MCF 10A (cell line): ENCODE results near the gene G3BP1. TPM values are rescaled to one million over a fixed set of nuclear protein-coding genes. Genes with fewer than 3 reads are reported as not detected.

Source experiments
- BruUV-seq: library from RNA; stranded (reverse); fragments of 400-500 nt; replicated peaks from 2 replicates; lab custom pipeline; 2021; lab: Mats Ljungman, UMichigan
- CTCF ChIA-PET: fragments of 300-600 bp; sonication (Branson Sonifier 250); formaldehyde crosslinking; extraction: SDS; loops from one replicate; lab custom pipeline; 2021; ENCODE audit warnings: antibody characterized with exemption, inconsistent platforms; lab: Yijun Ruan, JAX
- POLR2A ChIA-PET: fragments of 300-600, 350-650 bp; sonication (Branson Sonifier 250); formaldehyde crosslinking; extraction: SDS; loops from one replicate; lab custom pipeline; 2020; ENCODE audit warnings: antibody characterized with exemption, inconsistent platforms; lab: Yijun Ruan, JAX
- DNase-seq: peaks from one replicate; pipeline ENCODE4 v3.0.0-alpha.2; 2018; ENCODE audit not compliant: unreplicated experiment
- H3K27ac Mint-ChIP-seq: one replicate; pipeline ENCODE4 v1.8.0; 2022; ENCODE audit warnings: mild to moderate bottlenecking, low read depth, mixed read lengths; ENCODE audit not compliant: unreplicated experiment
- H3K27me3 Mint-ChIP-seq: one replicate; pipeline ENCODE4 v1.8.0; 2022; ENCODE audit warnings: mixed read lengths; ENCODE audit not compliant: insufficient read depth, unreplicated experiment
- H3K36me3 Mint-ChIP-seq: one replicate; pipeline ENCODE4 v1.8.0; 2022; ENCODE audit warnings: mild to moderate bottlenecking, moderate library complexity, mixed read lengths; ENCODE audit not compliant: insufficient read depth, unreplicated experiment
- H3K4me1 Mint-ChIP-seq: one replicate; pipeline ENCODE4 v1.8.0; 2022; ENCODE audit warnings: mixed read lengths; ENCODE audit not compliant: insufficient read depth, unreplicated experiment
- H3K4me3 Mint-ChIP-seq: one replicate; pipeline ENCODE4 v1.8.0; 2022; ENCODE audit warnings: mild to moderate bottlenecking, moderate library complexity, mixed read lengths; ENCODE audit not compliant: unreplicated experiment
- H3K9me3 Mint-ChIP-seq: one replicate; pipeline ENCODE4 v1.8.0; 2022; ENCODE audit warnings: mixed read lengths; ENCODE audit not compliant: unreplicated experiment
- intact Hi-C: fragments of 100-400 bp; cut with micrococcal nuclease; formaldehyde crosslinking; loops from 2 replicates; pipeline ENCODE4 v1.14.1; 2022
- total RNA-seq: library from RNA; stranded (reverse); gene quantifications from 2 replicates; pipeline ENCODE4 v1.2.3, GENCODE V29; 2022
- TF ChIP-seq, protein P1 (sequence below): fragments of 200-600 bp; IDR thresholded peaks from one replicate; pipeline ENCODE4 v1.8.0; 2022; ENCODE audit warnings: antibody characterized with exemption, mild to moderate bottlenecking; ENCODE audit not compliant: unreplicated experiment

Gene G3BP1
- total RNA-seq, 1 experiment from 2014 or later: 279 TPM

DNA sequence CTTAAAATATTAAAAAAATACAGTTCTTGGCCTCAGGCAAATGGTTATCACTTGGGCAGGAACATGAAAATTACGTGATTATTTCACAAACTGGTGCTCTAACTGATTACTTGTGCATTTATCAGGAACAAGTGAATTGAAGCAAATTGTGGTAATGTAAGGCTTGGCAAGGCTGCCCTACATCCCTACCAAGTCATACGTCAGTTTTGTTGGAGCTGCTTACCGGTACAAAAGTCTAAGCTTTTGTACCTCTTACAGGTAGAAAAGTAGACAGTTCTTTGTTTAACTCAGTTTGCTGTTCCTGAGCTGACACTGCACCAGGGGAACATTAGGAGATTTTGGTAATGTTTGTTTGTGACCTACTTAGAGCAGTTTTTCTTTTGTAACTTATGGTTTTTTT lies 2.2 kb downstream of the G3BP1 start:
- POLR2A ChIA-PET: interaction anchor here (0.5 to 7.4 kb wide), 25 partner anchors 8 to 1074 kb away, joined by 3 to 162 read pairs (median 4); partner anchors contain the start of genes ATOX1, DCTN4 and SLC36A1
- Mint-ChIP-seq H3K4me1 (peaks cover 30% of the 10 kb centered on the region), H3K36me3 (peaks cover 41% of the 10 kb centered on the region), H3K9me3 (no peaks in the 10 kb centered on the region), H3K27ac (peak overlapping the region; percentile 16), H3K27me3 (no peaks in the 10 kb centered on the region), H3K4me3 (no peak overlapping the region)
- BruUV-seq: no TSS peak
- TF ChIP-seq, protein P1, sequence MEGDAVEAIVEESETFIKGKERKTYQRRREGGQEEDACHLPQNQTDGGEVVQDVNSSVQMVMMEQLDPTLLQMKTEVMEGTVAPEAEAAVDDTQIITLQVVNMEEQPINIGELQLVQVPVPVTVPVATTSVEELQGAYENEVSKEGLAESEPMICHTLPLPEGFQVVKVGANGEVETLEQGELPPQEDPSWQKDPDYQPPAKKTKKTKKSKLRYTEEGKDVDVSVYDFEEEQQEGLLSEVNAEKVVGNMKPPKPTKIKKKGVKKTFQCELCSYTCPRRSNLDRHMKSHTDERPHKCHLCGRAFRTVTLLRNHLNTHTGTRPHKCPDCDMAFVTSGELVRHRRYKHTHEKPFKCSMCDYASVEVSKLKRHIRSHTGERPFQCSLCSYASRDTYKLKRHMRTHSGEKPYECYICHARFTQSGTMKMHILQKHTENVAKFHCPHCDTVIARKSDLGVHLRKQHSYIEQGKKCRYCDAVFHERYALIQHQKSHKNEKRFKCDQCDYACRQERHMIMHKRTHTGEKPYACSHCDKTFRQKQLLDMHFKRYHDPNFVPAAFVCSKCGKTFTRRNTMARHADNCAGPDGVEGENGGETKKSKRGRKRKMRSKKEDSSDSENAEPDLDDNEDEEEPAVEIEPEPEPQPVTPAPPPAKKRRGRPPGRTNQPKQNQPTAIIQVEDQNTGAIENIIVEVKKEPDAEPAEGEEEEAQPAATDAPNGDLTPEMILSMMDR: no peak
- DNase-seq: no peak
- intact Hi-C loops: loop anchor here (2.0 kb wide), 1 partner anchor 369 kb away; no protein-coding TSS in a partner anchor
- CTCF ChIA-PET: interaction anchor here (0.7 to 5.5 kb wide), 14 partner anchors 11 to 369 kb away, joined by 3 to 47 read pairs (median 4); partner anchors contain the start of genes ATOX1 and SLC36A1

DNA sequence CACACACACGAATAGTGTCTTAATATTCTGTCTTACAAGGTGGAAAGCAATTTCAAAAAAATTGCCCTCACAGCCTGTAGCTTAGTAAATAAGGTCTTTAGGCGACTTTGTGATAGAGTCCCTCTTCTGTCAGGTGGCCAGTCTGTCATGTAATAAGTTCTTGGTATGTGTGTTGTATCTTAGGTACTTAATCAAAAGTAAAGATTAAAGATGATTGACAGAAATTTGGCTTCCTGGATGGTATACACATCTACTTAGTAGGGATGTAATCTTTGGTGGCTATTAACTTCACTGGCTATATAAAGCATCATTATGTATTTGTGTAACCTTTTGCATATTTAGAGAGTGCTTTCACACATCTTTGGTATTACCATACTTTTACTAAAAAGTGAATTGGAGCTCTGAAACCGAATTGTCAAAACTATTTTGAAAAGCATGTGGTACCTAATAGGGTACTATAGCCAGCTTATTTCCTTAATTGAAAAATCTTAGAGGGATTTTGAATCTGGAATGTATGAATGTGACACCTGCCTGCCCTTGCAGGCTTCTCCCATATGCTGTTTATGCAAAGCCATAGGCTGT lies 3.4 kb downstream of the G3BP1 start:
- TF ChIP-seq, protein P1: no peak
- intact Hi-C loops: no loop called here
- DNase-seq: no peak
- Mint-ChIP-seq H3K4me1 (peaks cover 41% of the 10 kb centered on the region), H3K27ac (peak overlapping the region; percentile 16), H3K4me3 (no peak overlapping the region), H3K36me3 (peaks cover 52% of the 10 kb centered on the region), H3K9me3 (no peaks in the 10 kb centered on the region), H3K27me3 (no peaks in the 10 kb centered on the region)
- CTCF ChIA-PET: interaction anchor here (0.6 to 3.1 kb wide), 13 partner anchors 12 to 659 kb away, joined by 3 to 18 read pairs (median 3); partner anchors contain the start of gene SLC36A1
- POLR2A ChIA-PET: interaction anchor here (0.5 to 7.4 kb wide), 12 partner anchors 9 to 340 kb away, joined by 3 to 162 read pairs (median 6); partner anchors contain the start of gene ATOX1
- no TSS peak for BruUV-seq

DNA sequence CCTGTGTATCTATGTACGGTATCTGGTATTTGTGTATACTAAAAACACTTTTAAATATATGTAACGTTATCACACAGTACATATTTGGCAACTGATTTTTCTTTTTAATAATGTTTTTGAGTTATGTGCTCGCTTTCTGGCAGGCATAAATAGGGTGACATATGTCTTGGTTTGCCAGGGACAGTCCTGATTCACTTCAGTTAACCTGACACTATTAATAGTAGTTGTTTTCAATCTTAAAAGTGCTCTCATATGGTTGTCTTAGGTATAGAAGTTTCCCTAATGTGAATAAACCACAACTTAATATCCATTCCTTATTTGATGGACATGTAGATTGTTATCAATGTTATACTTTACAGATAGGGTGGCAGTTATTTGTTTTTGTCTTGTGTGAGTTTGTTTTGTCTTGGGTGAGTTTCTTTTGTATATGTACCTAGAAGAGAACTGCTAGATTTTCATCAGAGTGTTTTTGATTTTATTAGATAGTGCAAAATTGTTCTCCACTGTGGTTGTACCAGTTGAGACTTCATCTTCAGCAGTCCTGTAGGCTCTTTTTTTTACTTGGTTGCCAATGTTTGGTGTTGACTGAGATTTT lies 7.9 kb downstream of the G3BP1 start:
- POLR2A ChIA-PET: interaction anchor here (1.1 kb wide), 1 partner anchor 13 kb away, joined by 3 read pairs; no protein-coding TSS in a partner anchor
- BruUV-seq: no TSS peak
- H3K4me1 Mint-ChIP-seq: peaks cover 61% of the 10 kb centered on the region
- TF ChIP-seq, protein P1: no peak
- peaks cover 74% of the 10 kb centered on the region for H3K36me3 Mint-ChIP-seq
- H3K4me3 Mint-ChIP-seq: no peak overlapping the region
- intact Hi-C loops: no loop called here
- no peaks in the 10 kb centered on the region for H3K9me3 Mint-ChIP-seq
- H3K27me3 Mint-ChIP-seq: no peaks in the 10 kb centered on the region
- CTCF ChIA-PET: no interaction called here
- H3K27ac Mint-ChIP-seq: peak overlapping the region; percentile 8
- no peak for DNase-seq

- POLR2A ChIA-PET: interaction anchor here (1.1 kb wide), 1 partner anchor 12 kb away, joined by 3 read pairs; no protein-coding TSS in a partner anchor
- H3K4me3 Mint-ChIP-seq: no peak overlapping the region
Measured at GRCh38 chr5:151780348-151780747, 8.6 kb downstream of the G3BP1 start.

More at GRCh38 chr5:151780348-151780747, 8.6 kb downstream of the G3BP1 start:
- no peaks in the 10 kb centered on the region for H3K9me3 Mint-ChIP-seq
- CTCF ChIA-PET: no interaction called here
- no peak for DNase-seq
- TF ChIP-seq, protein P1: no peak
- H3K27ac Mint-ChIP-seq: no peak overlapping the region
- H3K27me3 Mint-ChIP-seq: no peaks in the 10 kb centered on the region
- intact Hi-C loops: no loop called here
- peaks cover 73% of the 10 kb centered on the region for H3K36me3 Mint-ChIP-seq
- peaks cover 66% of the 10 kb centered on the region for H3K4me1 Mint-ChIP-seq
- no TSS peak for BruUV-seq
